Mesenchymal stem cell (in vitro differentiated cells and primary cell): ENCODE results near the gene TRIM2.

Experiments used
- DNase-seq: peaks from one replicate; pipeline ENCODE4 v3.0.0-alpha.2; 2013
- H2AFZ ChIP-seq: one replicate; pipeline ENCODE4 v1.6.1; 2013; ENCODE audit warnings: low read depth, mild to moderate bottlenecking, control low read depth, inconsistent platforms, low read length, moderate library complexity
- H2AK5ac ChIP-seq: 2 replicates; pipeline ENCODE4 v1.6.1; 2013; ENCODE audit warnings: low read length, moderate library complexity, mild to moderate bottlenecking, inconsistent platforms; ENCODE audit not compliant: severe bottlenecking
- H2BK120ac ChIP-seq: one replicate; pipeline ENCODE4 v1.6.1; 2013; ENCODE audit warnings: low read depth, mild to moderate bottlenecking, inconsistent platforms, low read length, moderate library complexity
- H2BK12ac ChIP-seq, 2 experiments: one replicate each; pipeline ENCODE4 v1.6.1; 2013; ENCODE audit warnings: inconsistent platforms in 2 of 2, low read length in 2 of 2, mild to moderate bottlenecking in 2 of 2, moderate library complexity in 2 of 2, control low read depth in 1 of 2
- H2BK15ac ChIP-seq: one replicate; pipeline ENCODE4 v1.6.1; 2013; ENCODE audit warnings: mild to moderate bottlenecking, low read depth, inconsistent platforms; ENCODE audit not compliant: poor library complexity, severe bottlenecking
- H2BK5ac ChIP-seq: 2 replicates; pipeline ENCODE4 v1.6.1; 2013; ENCODE audit warnings: low read depth, mild to moderate bottlenecking, low read length, control low read depth, inconsistent platforms; ENCODE audit not compliant: poor library complexity, severe bottlenecking
- H3K14ac ChIP-seq, 2 experiments: one replicate each; pipeline ENCODE4 v1.6.1; 2013; ENCODE audit warnings: inconsistent platforms in 2 of 2, low read length in 2 of 2, control low read depth in 1 of 2, mild to moderate bottlenecking in 1 of 2, moderate library complexity in 1 of 2
- H3K18ac ChIP-seq, 2 experiments: one replicate each; pipeline ENCODE4 v1.6.1; 2013; ENCODE audit warnings: inconsistent platforms in 2 of 2, low read length in 2 of 2, control low read depth in 1 of 2, low read depth in 1 of 2, mild to moderate bottlenecking in 1 of 2
- H3K23ac ChIP-seq, 2 experiments: one replicate each; pipeline ENCODE4 v1.6.1; 2013; ENCODE audit warnings: inconsistent platforms in 2 of 2, low read length in 2 of 2, mild to moderate bottlenecking in 2 of 2, moderate library complexity in 2 of 2, control low read depth in 1 of 2
- H3K27ac ChIP-seq: 2 replicates; pipeline ENCODE4 v1.5.1; 2013; ENCODE audit warnings: mild to moderate bottlenecking, moderate library complexity, low read length, control low read depth, inconsistent platforms; ENCODE audit not compliant: poor library complexity, severe bottlenecking
- H3K27me3 ChIP-seq, 2 experiments: 2 replicates each; pipeline versions ENCODE4 v1.6.1 to v1.7.0; 2013; ENCODE audit warnings: low read length in 2 of 2, mild to moderate bottlenecking in 2 of 2, moderate library complexity in 2 of 2, control low read depth in 1 of 2, inconsistent platforms in 1 of 2; ENCODE audit not compliant: control insufficient read depth in 1 of 2, insufficient read depth in 1 of 2
- H3K36me3 ChIP-seq, 2 experiments: 2 replicates each; pipeline versions ENCODE4 v1.6.1 to v1.7.0; 2013; ENCODE audit warnings: low read length in 2 of 2, control low read depth in 1 of 2, inconsistent platforms in 1 of 2, low read depth in 1 of 2, mild to moderate bottlenecking in 1 of 2; ENCODE audit not compliant: insufficient read depth in 2 of 2, control insufficient read depth in 1 of 2
- H3K4ac ChIP-seq, 2 experiments: one replicate each; pipeline ENCODE4 v1.6.1; 2013; ENCODE audit warnings: inconsistent platforms in 2 of 2, low read length in 2 of 2, mild to moderate bottlenecking in 2 of 2, moderate library complexity in 2 of 2, control low read depth in 1 of 2, low read depth in 1 of 2
- H3K4me1 ChIP-seq: 2 replicates; pipeline ENCODE4 v1.6.1; 2013; ENCODE audit warnings: low read depth, low read length, control low read depth; ENCODE audit not compliant: control insufficient read depth, insufficient read depth
- H3K4me2 ChIP-seq: 2 replicates; pipeline ENCODE4 v1.6.1; 2013; ENCODE audit warnings: low read length, mild to moderate bottlenecking, inconsistent platforms; ENCODE audit not compliant: poor library complexity, severe bottlenecking
- H3K4me3 ChIP-seq, 2 experiments: 2 replicates each; pipeline versions ENCODE4 v1.5.1 to v1.7.0; 2013; ENCODE audit warnings: low read length in 2 of 2, mild to moderate bottlenecking in 2 of 2, control low read depth in 1 of 2, low read depth in 1 of 2; ENCODE audit not compliant: insufficient read depth in 1 of 2
- H3K79me1 ChIP-seq: replicated peaks from 2 replicates; pipeline ENCODE4 v1.6.1; 2013; ENCODE audit warnings: mild to moderate bottlenecking, control low read depth, low read length, inconsistent platforms; ENCODE audit not compliant: poor library complexity, severe bottlenecking
- H3K9ac ChIP-seq: 2 replicates; pipeline ENCODE4 v1.7.0; 2013; ENCODE audit warnings: mild to moderate bottlenecking, low read length, moderate library complexity
- H3K9me3 ChIP-seq: 2 replicates; pipeline ENCODE4 v1.7.0; 2013; ENCODE audit warnings: mild to moderate bottlenecking, low read length; ENCODE audit not compliant: control insufficient read depth
- H4K8ac ChIP-seq: one replicate; pipeline ENCODE4 v1.6.1; 2013; ENCODE audit warnings: inconsistent platforms, mild to moderate bottlenecking, low read length, moderate library complexity
- H4K91ac ChIP-seq: one replicate; pipeline ENCODE4 v1.6.1; 2013; ENCODE audit warnings: mild to moderate bottlenecking, low read length, inconsistent platforms
- WGBS: methylation state at CpG from one replicate; pipeline ENCODE4 v1.1.7; 2013; ENCODE audit warnings: mixed read lengths; 5-methylcytosine and 5-hydroxymethylcytosine counted together

The TRIM2 gene

GRCh38 chr4:153181293-153181692 is 22.9 kb upstream of the TRIM2 start:
- H4K91ac ChIP-seq: peak overlapping the region; percentile 9
- H2BK120ac ChIP-seq: no peak overlapping the region
- peak; percentile 28 for DNase-seq
- H3K9ac ChIP-seq: no peak overlapping the region
- WGBS: 74% methylated on average over 6 of the region's 6 CpGs
- peak overlapping the region in 1 of 2 experiments; percentile 22 for H3K14ac ChIP-seq
- H3K4me1 ChIP-seq: peaks cover 4% of the 10 kb centered on the region
- H2BK15ac ChIP-seq: no peak overlapping the region
- H3K4me2 ChIP-seq: no peak overlapping the region
- H3K27me3 ChIP-seq: peaks cover 0 to 42% of the 10 kb centered on the region in 2 experiments
- peaks cover 3% of the 10 kb centered on the region for H3K79me1 ChIP-seq
- no peak overlapping the region for H3K4me3 ChIP-seq
- H2BK5ac ChIP-seq: no peak overlapping the region
- no peak overlapping the region for H3K4ac ChIP-seq
- H3K36me3 ChIP-seq: peaks cover 0 to 3% of the 10 kb centered on the region in 2 experiments
- H2AFZ ChIP-seq: no peak overlapping the region
- no peak overlapping the region for H2AK5ac ChIP-seq
- H4K8ac ChIP-seq: no peak overlapping the region
- H3K18ac ChIP-seq: no peak overlapping the region
- no peak overlapping the region for H2BK12ac ChIP-seq
- H3K23ac ChIP-seq: no peak overlapping the region
- no peak overlapping the region for H3K27ac ChIP-seq
- no peaks in the 10 kb centered on the region for H3K9me3 ChIP-seq

GRCh38 chr4:153181700-153182099 is 22.5 kb upstream of the TRIM2 start:
- Histone ChIP-seq H3K4me2 (no peak overlapping the region), H3K9me3 (no peaks in the 10 kb centered on the region), H3K18ac (no peak overlapping the region), H2BK12ac (no peak overlapping the region), H3K9ac (no peak overlapping the region), H2AK5ac (no peak overlapping the region), H3K23ac (no peak overlapping the region), H3K4me1 (peaks cover 4% of the 10 kb centered on the region), H2BK5ac (no peak overlapping the region), H3K79me1 (peaks cover 3% of the 10 kb centered on the region), H2AFZ (no peak overlapping the region), H3K4ac (no peak overlapping the region), H3K27ac (no peak overlapping the region), H2BK15ac (no peak overlapping the region), H4K91ac (no peak overlapping the region), H3K14ac (peak overlapping the region in 1 of 2 experiments; percentile 22), H4K8ac (no peak overlapping the region), H3K4me3 (no peak overlapping the region), H2BK120ac (no peak overlapping the region), H3K36me3 (peaks cover 0 to 3% of the 10 kb centered on the region in 2 experiments), H3K27me3 (peaks cover 0 to 45% of the 10 kb centered on the region in 2 experiments)
- no peak for DNase-seq
- WGBS: 89% methylated on average over 6 of the region's 6 CpGs

GRCh38 chr4:153183146-153183545 is 21.1 kb upstream of the TRIM2 start:
- Histone ChIP-seq H2BK15ac (no peak overlapping the region), H3K36me3 (peaks cover 0 to 3% of the 10 kb centered on the region in 2 experiments), H2BK12ac (no peak overlapping the region), H3K4me1 (peaks cover 2% of the 10 kb centered on the region), H3K4ac (no peak overlapping the region), H4K91ac (no peak overlapping the region), H2AFZ (no peak overlapping the region), H3K4me2 (no peak overlapping the region), H3K18ac (no peak overlapping the region), H4K8ac (no peak overlapping the region), H3K79me1 (peaks cover 3% of the 10 kb centered on the region), H3K27me3 (peaks cover 0 to 50% of the 10 kb centered on the region in 2 experiments), H3K23ac (no peak overlapping the region), H3K9me3 (no peaks in the 10 kb centered on the region), H2BK120ac (no peak overlapping the region), H3K14ac (no peak overlapping the region), H3K27ac (no peak overlapping the region), H3K4me3 (no peak overlapping the region), H2AK5ac (no peak overlapping the region), H2BK5ac (no peak overlapping the region), H3K9ac (no peak overlapping the region)
- no peak for DNase-seq
- whole genome bisulfite sequencing: 85% methylated on average over 4 of the region's 4 CpGs

- Histone ChIP-seq H4K91ac (no peak overlapping the region), H3K27me3 (peaks cover 0 to 50% of the 10 kb centered on the region in 2 experiments), H3K79me1 (no peaks in the 10 kb centered on the region), H3K4me1 (peaks cover 5% of the 10 kb centered on the region), H2AK5ac (no peak overlapping the region), H3K23ac (no peak overlapping the region), H3K4ac (no peak overlapping the region), H2BK5ac (no peak overlapping the region), H3K14ac (no peak overlapping the region), H3K9ac (no peak overlapping the region), H2BK12ac (no peak overlapping the region), H3K4me2 (no peak overlapping the region), H3K9me3 (no peaks in the 10 kb centered on the region), H3K27ac (no peak overlapping the region), H3K36me3 (peaks cover 0 to 3% of the 10 kb centered on the region in 2 experiments), H4K8ac (no peak overlapping the region), H2BK15ac (no peak overlapping the region), H2AFZ (no peak overlapping the region), H3K4me3 (no peak overlapping the region), H3K18ac (no peak overlapping the region), H2BK120ac (no peak overlapping the region)
- WGBS: 88% methylated on average over 2 of the region's 2 CpGs
- DNase-seq: no peak
These were observed 18.9 kb upstream of the TRIM2 start for GRCh38 chr4:153185331-153185852.
